ENCODE measurements around the gene ZC3HAV1L. TPM values are rescaled to one million over a fixed set of nuclear protein-coding genes. Genes with fewer than 3 reads are reported as not detected.
"Not testable (repeated sequence)": the region's sequence is repeated elsewhere in the genome, so short reads cannot be mapped to it uniquely, and the experiment has no call there.

ZC3HAV1L gene, protein sequence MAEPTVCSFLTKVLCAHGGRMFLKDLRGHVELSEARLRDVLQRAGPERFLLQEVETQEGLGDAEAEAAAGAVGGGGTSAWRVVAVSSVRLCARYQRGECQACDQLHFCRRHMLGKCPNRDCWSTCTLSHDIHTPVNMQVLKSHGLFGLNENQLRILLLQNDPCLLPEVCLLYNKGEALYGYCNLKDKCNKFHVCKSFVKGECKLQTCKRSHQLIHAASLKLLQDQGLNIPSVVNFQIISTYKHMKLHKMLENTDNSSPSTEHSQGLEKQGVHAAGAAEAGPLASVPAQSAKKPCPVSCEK
- 22.3 and 23.9 TPM in 2 replicates for total RNA-seq (2014; rRNA removed)
- polyA plus RNA-seq (2012), result 9.1 TPM

DNA sequence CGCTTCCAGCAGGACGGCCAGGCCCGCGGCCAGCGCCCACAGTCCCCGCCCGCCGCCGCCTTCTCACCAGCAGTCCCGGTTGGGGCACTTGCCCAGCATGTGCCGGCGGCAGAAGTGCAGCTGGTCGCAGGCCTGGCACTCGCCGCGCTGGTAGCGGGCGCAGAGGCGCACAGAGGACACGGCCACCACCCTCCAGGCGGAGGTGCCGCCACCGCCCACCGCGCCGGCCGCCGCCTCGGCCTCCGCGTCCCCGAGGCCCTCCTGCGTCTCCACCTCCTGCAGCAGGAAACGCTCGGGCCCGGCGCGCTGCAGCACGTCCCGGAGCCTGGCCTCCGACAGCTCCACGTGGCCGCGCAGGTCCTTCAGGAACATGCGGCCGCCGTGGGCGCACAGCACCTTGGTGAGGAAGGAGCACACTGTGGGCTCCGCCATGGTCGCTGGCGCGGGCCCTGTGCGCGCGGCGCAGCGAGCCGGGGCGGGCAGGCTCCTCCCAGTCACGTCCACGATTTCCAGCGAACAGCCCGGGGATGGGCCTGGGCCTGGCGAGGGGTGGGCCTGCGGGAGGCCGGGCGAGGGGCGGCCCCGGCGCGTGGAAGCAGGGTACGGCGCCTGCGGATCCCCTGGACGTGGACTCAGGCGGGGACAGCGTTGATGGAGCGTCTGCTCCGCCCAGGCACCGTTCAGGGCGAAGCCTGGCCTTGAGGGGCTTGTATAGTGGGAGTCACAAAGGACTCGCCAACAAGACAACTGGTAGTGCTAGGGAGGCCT, at the start of gene ZC3HAV1L:
ZC3HAV1L (minus strand) TSS at position 457 of the 768 bp plus-strand sequence; CDS start at position 432, 25 bp downstream.
- DNase-seq (ENCODE audit: low read depth), result peak; percentile 66

DNA sequence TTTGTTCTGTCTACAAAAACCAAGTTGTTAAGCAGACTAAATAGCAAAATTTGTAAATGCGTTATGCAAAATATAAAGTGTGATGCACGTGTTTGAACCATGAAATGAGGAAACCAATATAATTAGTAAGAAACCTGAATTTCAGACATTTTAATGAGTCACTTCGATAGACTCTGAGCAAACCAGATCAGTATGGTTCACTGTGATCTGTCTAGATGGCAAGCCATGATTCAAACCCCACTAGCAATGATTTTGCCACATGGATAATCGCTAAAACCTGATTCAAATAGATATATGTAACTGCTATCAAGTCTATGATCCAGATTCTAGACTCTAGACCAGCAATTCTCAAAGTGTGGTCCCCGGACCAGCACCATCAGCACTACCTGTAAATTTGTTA, 48.9 kb upstream of the ZC3HAV1L start:
- DNase-seq (ENCODE audit: low read depth), result no peak

GRCh38 chr7:139081584-139081983, 45.7 kb upstream of the ZC3HAV1L start:
- DNase-seq (ENCODE audit: low read depth), result no peak

DNA sequence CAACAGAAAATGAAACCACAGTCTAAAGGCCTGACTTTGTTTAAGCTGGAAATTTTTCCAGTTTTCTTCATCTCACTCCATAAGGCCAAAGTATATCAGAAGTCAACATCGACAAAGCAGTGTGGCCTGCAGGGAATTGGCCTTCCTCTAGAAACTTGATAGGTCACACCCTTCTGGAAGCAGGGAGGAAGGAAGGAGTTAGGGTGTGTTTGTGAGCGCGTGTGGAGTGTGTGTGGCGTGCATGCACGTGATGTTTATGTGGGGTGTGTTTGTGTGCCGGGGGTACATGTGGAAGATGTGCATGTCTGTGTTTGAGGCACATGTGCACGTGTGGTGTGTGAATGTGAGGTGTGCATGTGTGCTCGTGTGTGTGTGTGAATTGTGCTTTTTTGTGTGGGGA, 45.1 kb upstream of the ZC3HAV1L start:
- DNase-seq (ENCODE audit: low read depth), result no peak

GRCh38 chr7:139079861-139080260, 44.0 kb upstream of the ZC3HAV1L start:
- DNase-seq (ENCODE audit: low read depth), result no peak

GRCh38 chr7:139078911-139079310, 43.1 kb upstream of the ZC3HAV1L start:
- no peak for DNase-seq (ENCODE audit: low read depth)

GRCh38 chr7:139078399-139078798, 42.6 kb upstream of the ZC3HAV1L start:
- peak; percentile 26 for DNase-seq (ENCODE audit: low read depth)

GRCh38 chr7:139077706-139078105, 41.9 kb upstream of the ZC3HAV1L start:
- DNase-seq (ENCODE audit: low read depth), result not testable (repeated sequence)

- DNase-seq (ENCODE audit: low read depth), result no peak
Observed at GRCh38 chr7:139075871-139076686, 40.2 kb upstream of the ZC3HAV1L start.

DNA sequence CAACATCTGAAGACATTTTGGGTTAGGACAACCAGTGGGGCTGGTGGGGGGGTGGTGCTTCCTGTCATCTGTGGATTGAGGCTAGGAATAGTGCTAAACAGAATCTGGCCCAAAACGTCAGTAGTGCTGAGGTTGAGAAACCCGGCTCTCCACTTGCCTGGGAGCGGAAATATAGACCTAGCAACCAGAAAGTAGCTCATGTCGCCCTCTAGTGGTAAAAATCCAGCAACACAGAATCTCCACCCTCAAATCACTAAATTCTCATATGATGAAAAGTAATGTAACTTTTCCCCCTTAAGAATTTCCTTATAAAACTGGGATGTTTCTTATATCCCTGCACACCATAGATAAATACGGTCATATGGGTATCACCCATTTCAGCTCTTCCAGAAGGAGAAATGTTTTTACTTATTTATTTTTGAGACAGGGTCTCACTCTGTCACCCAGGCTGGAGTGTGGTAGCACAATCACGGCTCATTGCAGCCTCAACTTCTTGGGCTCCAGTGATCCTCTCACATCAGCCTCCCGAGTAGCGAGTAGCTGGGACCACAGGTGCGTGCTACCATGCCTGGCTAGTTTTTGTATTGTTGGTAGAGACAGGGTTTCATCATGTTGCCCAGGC, 39.3 kb upstream of the ZC3HAV1L start:
- peak; percentile 78 for DNase-seq (ENCODE audit: low read depth)

DNA sequence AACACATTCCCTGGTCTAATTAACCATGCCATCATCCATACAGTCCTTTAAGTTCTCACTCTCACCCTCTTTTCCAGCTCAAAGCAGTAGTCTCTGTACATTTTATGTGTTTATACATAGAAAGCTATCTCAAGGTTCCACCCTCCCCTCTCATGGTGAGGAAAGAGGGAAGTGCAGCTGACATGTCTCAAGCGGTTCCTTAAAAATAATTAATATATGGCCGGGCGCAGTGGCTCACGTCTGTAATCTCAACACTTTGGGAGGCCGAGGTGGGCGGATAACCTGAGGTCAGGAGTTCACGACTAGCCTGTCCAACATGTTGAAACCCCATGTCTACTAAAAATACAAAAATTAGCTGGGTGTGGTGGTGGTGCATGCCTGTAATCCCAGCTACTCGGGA, 37.0 kb upstream of the ZC3HAV1L start:
- DNase-seq (ENCODE audit: low read depth), result no peak

GRCh38 chr7:139071680-139072079, 35.8 kb upstream of the ZC3HAV1L start:
- DNase-seq (ENCODE audit: low read depth), result no peak

GRCh38 chr7:139068544-139069399, 32.9 kb upstream of the ZC3HAV1L start:
- DNase-seq (ENCODE audit: low read depth), result no peak

- DNase-seq (ENCODE audit: low read depth), result no peak
Observed at GRCh38 chr7:139066315-139066714, 30.5 kb upstream of the ZC3HAV1L start.

DNA sequence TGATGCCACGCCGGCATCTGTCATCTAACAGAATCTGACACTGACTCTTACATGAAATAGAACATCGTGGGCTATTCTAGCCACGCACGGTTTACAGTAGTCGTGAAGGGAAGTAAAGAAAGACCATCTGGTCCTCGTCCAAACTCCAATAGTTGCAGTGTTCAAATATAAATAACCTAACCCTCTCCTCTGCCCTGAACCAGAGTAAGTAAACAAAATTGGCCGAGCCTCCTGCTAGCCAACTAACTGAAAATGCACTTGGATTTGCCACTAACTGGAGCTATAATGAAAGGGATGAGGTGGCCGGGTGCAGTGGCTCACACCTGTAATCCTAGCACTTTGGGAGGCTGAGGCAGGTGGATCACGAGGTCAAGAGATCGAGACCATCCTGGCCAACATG, 29.5 kb upstream of the ZC3HAV1L start:
- DNase-seq (ENCODE audit: low read depth), result no peak

- no peak for DNase-seq (ENCODE audit: low read depth)
Observed at GRCh38 chr7:139061416-139061815, 25.6 kb upstream of the ZC3HAV1L start.

DNA sequence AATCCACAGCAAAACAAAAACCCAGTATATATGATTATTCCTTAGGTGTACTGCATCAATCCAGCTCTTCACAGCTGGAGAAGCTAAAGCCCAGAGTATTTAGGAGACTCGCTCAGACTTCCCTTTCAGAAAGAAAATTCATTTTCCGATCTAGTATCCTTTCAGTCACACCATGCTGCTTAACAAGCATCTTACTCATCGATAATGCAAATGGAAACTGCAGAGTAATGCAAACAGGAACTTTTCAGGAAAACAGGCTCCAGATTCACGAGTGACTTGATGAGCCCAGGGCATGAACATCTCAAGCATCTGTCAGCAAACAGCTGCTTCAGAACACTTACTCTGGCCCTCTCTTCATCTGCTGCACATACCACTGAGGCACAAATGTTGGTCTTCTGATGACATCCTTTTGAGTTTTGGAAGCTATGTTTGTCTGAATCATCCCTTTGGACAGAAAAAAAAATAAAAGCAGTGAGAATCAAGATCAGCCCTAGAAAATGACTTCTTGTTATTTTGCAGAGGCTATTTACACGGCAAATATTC, 24.9 kb upstream of the ZC3HAV1L start:
- peak; percentile 66 for DNase-seq (ENCODE audit: low read depth)

GRCh38 chr7:139059905-139060304, 24.1 kb upstream of the ZC3HAV1L start:
- no peak for DNase-seq (ENCODE audit: low read depth)

- DNase-seq (ENCODE audit: low read depth), result no peak
Observed at GRCh38 chr7:139058943-139059342, 23.1 kb upstream of the ZC3HAV1L start.

DNA sequence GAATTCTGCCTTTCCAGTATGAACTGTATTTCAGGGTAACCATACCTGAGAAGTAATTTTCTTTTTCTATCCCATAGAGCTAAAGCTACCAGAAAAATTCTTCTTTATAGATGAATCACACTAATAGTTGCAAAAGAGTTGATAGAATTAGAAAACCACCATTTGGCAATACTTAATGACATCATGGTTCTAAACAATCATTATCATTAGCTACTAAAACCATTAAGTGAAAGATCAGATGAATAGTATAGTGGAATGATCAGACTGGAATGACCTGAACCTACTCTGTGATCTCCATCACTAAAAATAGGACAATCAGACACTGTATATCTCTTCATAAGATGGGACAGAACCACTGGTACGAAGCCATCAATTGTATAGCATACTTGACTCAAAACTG, 19.8 kb upstream of the ZC3HAV1L start:
- DNase-seq (ENCODE audit: low read depth), result no peak
